Osteoblast (primary cell): Measurements from ENCODE around the gene SULT4A1. TPM values are rescaled to one million over a fixed set of nuclear protein-coding genes. Genes with fewer than 3 reads are reported as not detected.

Source experiments
- DNase-seq: peaks from one replicate; pipeline ENCODE4 v3.0.0; 2011; ENCODE audit warnings: low spot score, mixed read lengths; ENCODE audit not compliant: insufficient read length; ENCODE audit errors: missing footprints
- H2AFZ ChIP-seq: 2 replicates; pipeline ENCODE4 v1.6.0; 2011; ENCODE audit warnings: mild to moderate bottlenecking, low read length
- H3K27ac ChIP-seq: 2 replicates; pipeline ENCODE4 v1.5.1; 2011; ENCODE audit warnings: mild to moderate bottlenecking, low read depth, low read length, moderate library complexity
- H3K27me3 ChIP-seq: 2 replicates; pipeline ENCODE4 v1.6.0; 2012; ENCODE audit warnings: mild to moderate bottlenecking, control low read depth, inconsistent platforms, low read length, moderate library complexity; ENCODE audit not compliant: insufficient read depth
- H3K36me3 ChIP-seq: 2 replicates; pipeline ENCODE4 v1.5.1; 2011; ENCODE audit warnings: mild to moderate bottlenecking, low read length, control low read depth, moderate library complexity; ENCODE audit not compliant: insufficient read depth
- H3K4me1 ChIP-seq: 2 replicates; pipeline ENCODE4 v1.5.1; 2011; ENCODE audit warnings: mild to moderate bottlenecking, low read length, control low read depth, moderate library complexity; ENCODE audit not compliant: insufficient read depth
- H3K4me2 ChIP-seq: 2 replicates; pipeline ENCODE4 v1.6.0; 2011; ENCODE audit warnings: mild to moderate bottlenecking, low read length; ENCODE audit not compliant: insufficient read depth
- H3K4me3 ChIP-seq: fragments of 200-600 bp; sonication (generic); 3 replicates; pipeline ENCODE4 v1.5.1; 2012; ENCODE audit warnings: mild to moderate bottlenecking, low read length, inconsistent platforms; ENCODE audit not compliant: insufficient read depth
- H3K79me2 ChIP-seq: 2 replicates; pipeline ENCODE4 v1.6.0; 2012; ENCODE audit warnings: mild to moderate bottlenecking, low read length, control low read depth, inconsistent platforms; ENCODE audit not compliant: insufficient read depth
- H3K9me3 ChIP-seq: 2 replicates; pipeline ENCODE4 v1.5.1; 2011; ENCODE audit warnings: low read depth, low read length, control low read depth
- H4K20me1 ChIP-seq: 2 replicates; pipeline ENCODE4 v1.6.0; 2012; ENCODE audit warnings: mild to moderate bottlenecking, low read length, control low read depth; ENCODE audit not compliant: insufficient read depth
- CTCF ChIP-seq: IDR thresholded peaks from 2 replicates; pipeline ENCODE4 v1.5.1; 2011; ENCODE audit warnings: mild to moderate bottlenecking, low read depth, low read length, moderate library complexity; ENCODE audit errors: extremely low read depth
- total RNA-seq: library from RNA; depleted of rRNA; stranded (reverse); fragments of >200 nt; gene quantifications from 2 replicates; pipeline ENCODE4 v1.2.3, GENCODE V29; 2012

SULT4A1 gene
- total RNA-seq, 1 donor = under 0.01 TPM

GRCh38 chr22:43825651-43826050 lies 36.7 kb downstream of the SULT4A1 start:
- H3K4me3 ChIP-seq = no peak overlapping the region
- H3K9me3 ChIP-seq = no peaks in the 10 kb centered on the region
- no peaks in the 10 kb centered on the region for H3K36me3 ChIP-seq
- no peak overlapping the region for H3K27ac ChIP-seq
- H3K4me2 ChIP-seq = no peak overlapping the region
- H2AFZ ChIP-seq = no peak overlapping the region
- no peaks in the 10 kb centered on the region for H4K20me1 ChIP-seq
- peak; percentile 58 for DNase-seq
- H3K27me3 ChIP-seq = peaks cover 3% of the 10 kb centered on the region
- H3K4me1 ChIP-seq = peaks cover 25% of the 10 kb centered on the region
- TF ChIP-seq CTCF = no peak
- H3K79me2 ChIP-seq = no peaks in the 10 kb centered on the region

GRCh38 chr22:43824724-43825420 lies 37.4 kb downstream of the SULT4A1 start:
- DNase-seq = no peak
- Histone ChIP-seq H3K27me3 (peaks cover 3% of the 10 kb centered on the region), H3K4me1 (peaks cover 22% of the 10 kb centered on the region), H2AFZ (no peak overlapping the region), H3K79me2 (no peaks in the 10 kb centered on the region), H3K4me2 (no peak overlapping the region), H3K27ac (no peak overlapping the region), H3K9me3 (no peaks in the 10 kb centered on the region), H4K20me1 (no peaks in the 10 kb centered on the region), H3K4me3 (no peak overlapping the region), H3K36me3 (no peaks in the 10 kb centered on the region)
- no peak for TF ChIP-seq CTCF

DNA sequence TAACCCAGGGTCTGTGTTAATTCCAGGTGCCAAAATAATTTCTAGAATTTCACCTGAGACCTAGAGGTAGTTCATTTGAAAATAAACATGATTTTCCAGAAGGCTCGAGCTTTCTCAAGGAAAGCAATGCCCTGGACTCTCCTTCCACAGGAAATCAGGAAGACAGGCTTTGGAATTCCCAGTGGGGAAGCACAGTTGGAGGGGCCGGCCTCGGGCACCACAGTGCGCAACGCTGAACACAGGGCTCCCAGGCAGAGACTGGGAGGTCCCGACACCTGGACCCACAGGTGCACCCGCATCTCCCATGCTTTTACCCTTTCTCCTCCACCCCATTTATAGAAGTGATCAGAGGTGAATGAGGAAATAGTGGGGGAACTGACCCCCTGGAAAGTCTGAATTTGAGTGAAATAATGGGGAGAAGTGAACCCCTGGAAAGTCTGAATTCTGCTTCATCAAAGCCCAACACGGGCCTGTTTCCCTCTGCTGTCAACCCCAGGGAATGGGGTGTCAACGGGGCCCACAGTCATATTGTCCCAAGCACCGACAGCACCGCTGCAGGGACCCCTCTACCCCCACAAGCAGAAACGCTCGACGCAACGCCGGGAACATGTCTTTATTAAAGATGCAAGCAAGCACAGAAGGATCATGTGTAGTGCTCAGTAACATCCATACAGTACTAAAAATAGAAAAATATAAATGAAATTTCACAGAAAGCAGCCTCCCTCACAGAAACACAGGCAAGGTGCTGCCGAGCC lies 38.2 kb downstream of the SULT4A1 start:
- DNase-seq = peak; percentile 75
- Histone ChIP-seq H3K4me2 (no peak overlapping the region), H3K9me3 (no peaks in the 10 kb centered on the region), H3K27me3 (peaks cover 3% of the 10 kb centered on the region), H4K20me1 (no peaks in the 10 kb centered on the region), H3K27ac (no peak overlapping the region), H3K4me1 (peaks cover 14% of the 10 kb centered on the region), H3K79me2 (no peaks in the 10 kb centered on the region), H3K36me3 (no peaks in the 10 kb centered on the region), H3K4me3 (no peak overlapping the region), H2AFZ (no peak overlapping the region)
- no peak for TF ChIP-seq CTCF

GRCh38 chr22:43823353-43823908 lies 38.9 kb downstream of the SULT4A1 start:
- H3K27me3 ChIP-seq = peaks cover 3% of the 10 kb centered on the region
- H3K27ac ChIP-seq = no peak overlapping the region
- H3K9me3 ChIP-seq = no peaks in the 10 kb centered on the region
- no peak for TF ChIP-seq CTCF
- H4K20me1 ChIP-seq = no peaks in the 10 kb centered on the region
- DNase-seq = peak; percentile 50
- peaks cover 14% of the 10 kb centered on the region for H3K4me1 ChIP-seq
- H3K4me2 ChIP-seq = no peak overlapping the region
- no peak overlapping the region for H3K4me3 ChIP-seq
- no peaks in the 10 kb centered on the region for H3K79me2 ChIP-seq
- no peaks in the 10 kb centered on the region for H3K36me3 ChIP-seq
- no peak overlapping the region for H2AFZ ChIP-seq
